ENCODE data around the gene CTU1.

The CTU1 gene

GRCh38 chr19:51079481-51080110 lies 28.6 kb downstream of the CTU1 start:
- DNase-seq = no peak

GRCh38 chr19:51078731-51079130 lies 29.5 kb downstream of the CTU1 start:
- DNase-seq = no peak

DNA sequence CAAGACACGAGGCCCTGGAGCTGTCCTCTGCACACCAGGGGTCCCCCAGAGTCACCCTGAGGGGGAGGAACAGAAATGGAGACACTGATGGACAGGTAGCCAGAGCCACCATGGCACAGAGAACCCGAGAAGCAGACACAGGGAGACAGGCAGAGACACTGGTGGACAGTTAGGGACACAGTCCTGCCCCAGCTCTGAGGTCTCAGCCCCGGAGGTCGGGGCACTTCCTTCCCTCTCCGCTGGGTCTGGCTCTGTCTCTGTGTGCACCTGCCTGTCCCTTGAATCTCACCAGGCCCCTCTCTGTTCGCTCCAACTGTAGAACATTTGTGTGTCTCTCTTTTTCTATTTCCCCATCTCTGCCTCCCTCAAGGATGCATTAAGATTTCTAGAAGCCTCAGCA lies 30.1 kb downstream of the CTU1 start:
- no peak for DNase-seq

- DNase-seq = no peak
Measured at GRCh38 chr19:51076631-51077213, 31.5 kb downstream of the CTU1 start.

DNA sequence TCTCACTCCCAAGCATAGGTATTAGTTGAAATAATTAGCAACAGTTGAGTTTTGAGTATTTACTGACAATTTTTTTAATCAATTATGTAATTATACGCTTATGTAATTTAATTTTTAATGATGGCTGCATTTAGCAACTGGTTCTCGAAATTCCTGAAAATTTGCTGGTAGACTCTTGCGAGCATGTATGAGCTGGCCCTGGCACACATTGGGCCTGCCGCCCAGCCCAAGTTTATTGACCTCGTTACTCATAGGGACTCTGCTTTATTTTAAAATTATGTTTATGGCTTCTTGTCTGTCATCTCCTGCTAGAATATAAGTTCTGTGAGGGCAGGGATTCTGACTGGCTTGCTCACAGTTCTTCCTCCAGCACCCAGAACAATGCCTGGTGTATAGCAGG lies 32.2 kb downstream of the CTU1 start:
- no peak for DNase-seq

GRCh38 chr19:51071095-51071405 lies 37.2 kb downstream of the CTU1 start:
- no peak for DNase-seq

DNA sequence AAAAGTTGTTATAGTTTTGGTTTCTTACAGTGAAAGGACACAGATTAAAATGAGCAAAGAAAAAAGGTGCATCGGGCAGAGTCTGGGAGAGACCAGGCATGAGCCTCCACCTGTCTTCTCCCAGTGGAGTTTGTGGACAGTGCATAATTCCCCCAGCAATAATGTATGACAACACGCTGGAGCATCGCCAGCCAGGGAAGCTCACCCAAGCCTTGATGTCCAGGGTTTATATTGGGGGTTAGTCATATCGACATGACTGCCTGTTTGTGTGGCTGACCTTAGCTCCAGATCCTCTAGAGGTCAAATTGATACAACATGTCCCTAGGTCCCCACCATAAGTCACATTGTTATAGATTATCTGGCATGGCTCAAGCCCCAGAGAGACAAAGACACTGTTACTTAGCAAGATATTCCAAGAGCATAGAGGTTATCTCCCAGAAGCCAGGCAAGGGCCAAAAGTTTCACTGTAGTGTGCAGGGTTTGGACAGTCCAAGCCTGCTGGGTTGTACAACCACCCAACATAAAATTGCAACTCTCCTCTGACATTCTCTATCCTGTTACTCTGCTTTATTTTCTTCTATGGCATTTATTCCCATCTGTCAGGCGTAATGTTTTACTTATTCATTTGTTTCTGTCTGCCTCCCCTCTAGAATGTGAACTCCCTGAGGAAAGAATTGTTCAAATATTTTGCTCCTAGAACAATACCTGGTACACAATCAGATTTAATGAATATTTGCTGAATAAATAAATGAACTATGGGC lies 37.7 kb downstream of the CTU1 start:
- no peak for DNase-seq

- DNase-seq = no peak
Measured at GRCh38 chr19:51066393-51067186, 41.6 kb downstream of the CTU1 start.

- DNase-seq = no peak
Measured at GRCh38 chr19:51065221-51065960, 42.8 kb downstream of the CTU1 start.

DNA sequence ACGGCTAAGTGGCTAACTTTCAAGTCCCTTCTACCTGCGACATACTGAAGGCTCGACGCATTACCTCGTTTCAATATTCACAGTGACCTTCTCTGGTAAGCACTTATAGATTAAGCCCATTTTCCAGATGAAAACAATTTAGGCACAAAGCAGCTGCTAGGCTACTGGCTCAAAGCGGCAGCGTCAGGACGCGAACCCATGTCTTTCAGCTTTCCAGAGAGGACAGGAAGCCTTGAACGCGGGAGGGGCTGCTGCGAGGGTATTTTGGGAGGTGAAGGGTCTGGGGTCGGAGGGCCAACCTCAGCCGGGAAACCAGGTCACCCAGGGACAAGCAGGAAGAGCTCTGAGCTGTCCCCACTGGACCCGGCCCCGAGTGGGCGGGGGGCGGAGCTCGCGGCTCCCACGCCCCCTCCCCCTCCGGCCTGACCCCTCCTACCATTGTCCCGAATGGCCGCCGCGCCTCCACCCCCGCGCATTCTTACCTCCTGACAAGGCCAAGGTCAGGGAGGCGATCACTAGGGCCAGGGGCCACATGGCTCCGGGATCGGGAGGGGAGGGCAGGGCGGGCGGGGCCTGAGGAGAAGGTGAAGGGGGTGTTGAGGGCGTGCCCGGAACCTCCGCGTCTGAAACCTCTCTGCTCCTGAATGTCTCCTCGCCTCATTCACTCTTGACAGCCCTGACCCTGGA lies 43.5 kb downstream of the CTU1 start, which contains the start of gene KLK13:
TSS of gene KLK13 (minus strand) at position 559 of the 687 bp plus-strand sequence. CDS start at position 534, 25 bp downstream.
- DNase-seq = no peak

- DNase-seq = no peak
Measured at GRCh38 chr19:51063664-51064063, 44.5 kb downstream of the CTU1 start.

GRCh38 chr19:51060973-51061372 lies 47.2 kb downstream of the CTU1 start:
- no peak for DNase-seq

DNA sequence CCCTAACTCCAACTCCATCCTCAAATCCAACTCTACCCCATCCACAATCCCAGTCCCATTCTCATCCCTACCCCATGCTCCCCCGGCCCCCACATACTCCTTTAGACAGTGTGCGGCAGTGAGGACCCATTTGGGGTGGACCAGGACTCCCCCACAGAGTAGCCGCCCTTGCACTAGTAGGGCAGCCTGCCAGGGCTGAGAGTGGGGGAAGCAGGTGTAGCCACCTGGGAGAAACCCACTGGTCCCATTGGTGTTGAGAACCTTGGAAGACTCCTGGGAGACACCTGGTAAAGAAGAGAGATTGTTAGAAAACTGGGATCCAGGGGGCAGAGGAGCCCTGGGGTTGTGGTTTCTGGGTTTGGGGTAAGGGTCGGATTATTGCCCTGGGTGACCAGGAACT lies 47.9 kb downstream of the CTU1 start:
- no peak for DNase-seq

DNA sequence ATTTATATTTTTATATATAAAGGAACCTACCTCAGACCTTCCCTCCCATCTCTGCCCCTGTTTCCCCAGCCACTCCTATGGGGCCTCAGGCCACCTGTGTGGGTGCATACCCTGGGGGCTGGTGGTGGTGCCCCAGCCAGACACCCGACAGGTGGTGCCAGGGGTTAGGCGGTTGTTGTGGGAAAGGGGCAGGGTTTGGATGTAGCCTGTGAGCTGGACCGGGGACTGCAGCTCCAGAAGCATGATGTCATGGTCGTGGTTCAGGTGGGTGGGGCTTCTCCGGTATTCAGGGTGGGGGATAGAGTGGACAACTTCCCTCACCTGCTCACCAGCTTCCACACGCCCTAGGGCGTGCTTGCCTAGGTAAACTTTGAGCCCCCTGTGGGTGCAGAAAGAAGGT lies 48.5 kb downstream of the CTU1 start:
- DNase-seq = no peak

DNA sequence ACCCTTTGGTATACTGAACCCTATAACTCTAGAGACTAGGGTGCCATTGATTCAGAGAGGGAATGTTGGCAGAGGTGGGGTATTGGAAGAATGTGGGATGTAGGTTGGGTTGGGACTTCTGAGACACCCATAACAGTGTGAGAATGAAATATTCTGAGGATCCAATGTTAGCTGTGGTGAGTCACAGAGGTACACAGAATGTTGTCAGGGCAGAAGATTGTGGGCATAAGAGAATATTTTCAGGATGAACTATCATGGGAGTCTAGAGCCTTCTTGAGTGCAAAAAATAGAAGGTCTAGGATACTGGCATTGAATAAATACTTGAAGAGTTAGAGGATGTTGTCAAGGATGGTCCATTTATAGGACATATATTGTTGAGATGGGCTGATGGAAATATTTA lies 52.3 kb downstream of the CTU1 start:
- DNase-seq = no peak

All from central memory CD4-positive, alpha-beta T cell (primary cell).